ENCODE measurements around the gene MAJIN.

MAJIN gene

GRCh38 chr11:64931290-64931689 is 40.6 kb downstream of the MAJIN start:
- no peak for DNase-seq

- no peak for DNase-seq
Measured at GRCh38 chr11:64930340-64930739, 41.6 kb downstream of the MAJIN start.

GRCh38 chr11:64929625-64930024 is 42.3 kb downstream of the MAJIN start:
- DNase-seq: no peak

GRCh38 chr11:64928957-64929356 is 43.0 kb downstream of the MAJIN start:
- no peak for DNase-seq

- no peak for DNase-seq
Measured at GRCh38 chr11:64926689-64927088, 45.2 kb downstream of the MAJIN start.

- no peak for DNase-seq
Measured at GRCh38 chr11:64925536-64926436, 46.1 kb downstream of the MAJIN start.

GRCh38 chr11:64924910-64925284 is 47.0 kb downstream of the MAJIN start:
- DNase-seq: no peak

GRCh38 chr11:64923944-64924909 is 47.7 kb downstream of the MAJIN start, which contains the start of gene PPP2R5B:
TSS of gene PPP2R5B (plus strand) at chr11:64924689. CDS start at chr11:64925735, 1,046 bp downstream.
- DNase-seq: peak; percentile 85

GRCh38 chr11:64923151-64923661 is 48.7 kb downstream of the MAJIN start:
- no peak for DNase-seq

GRCh38 chr11:64921384-64921783 is 50.5 kb downstream of the MAJIN start:
- DNase-seq: no peak

GRCh38 chr11:64920124-64920523 is 51.8 kb downstream of the MAJIN start:
- DNase-seq: no peak

- no peak for DNase-seq
Measured at GRCh38 chr11:64919627-64920026, 52.3 kb downstream of the MAJIN start.

GRCh38 chr11:64918017-64918416 is 53.9 kb downstream of the MAJIN start:
- DNase-seq: no peak

GRCh38 chr11:64917663-64917995 is 54.3 kb downstream of the MAJIN start:
- no peak for DNase-seq

- DNase-seq: peak; percentile 100
Measured at GRCh38 chr11:64916775-64917662, 54.9 kb downstream of the MAJIN start, which contains the start of gene ATG2A. TSS of gene ATG2A (minus strand) at chr11:64917209. CDS start at chr11:64917135, 74 bp downstream.

- DNase-seq: no peak
Measured at GRCh38 chr11:64916040-64916774, 55.7 kb downstream of the MAJIN start.

GRCh38 chr11:64915376-64915887 is 56.5 kb downstream of the MAJIN start:
- no peak for DNase-seq

GRCh38 chr11:64914123-64914522 is 57.8 kb downstream of the MAJIN start:
- DNase-seq: no peak

GRCh38 chr11:64913171-64913727 is 58.7 kb downstream of the MAJIN start:
- no peak for DNase-seq

- DNase-seq: no peak
Measured at GRCh38 chr11:64911689-64912088, 60.2 kb downstream of the MAJIN start.

- no peak for DNase-seq
Measured at GRCh38 chr11:64911142-64911541, 60.8 kb downstream of the MAJIN start.

Data from NCI-H526 treated with DMSO at 0.1 percent for 48 hours (cell line).